ENCODE data around the gene CYB561D2.

GRCh38 chr3:50327129-50327528, 23.5 kb upstream of the CYB561D2 start:
- no peak for TF ChIP-seq CTCF (IDR thresholded peaks at IDR 0.05; ENCODE audit: low read length)
- no peak for TF ChIP-seq EZH2 (IDR thresholded peaks at IDR 0.05; ENCODE audit: borderline replicate concordance, low read length)
